ENCODE data around the gene GDA. TPM values are rescaled to one million over a fixed set of nuclear protein-coding genes. Genes with fewer than 3 reads are reported as not detected.

The GDA gene
- total and polyA plus RNA-seq, 10 donors = 0.02 to 0.19 (median 0.05) TPM; not detected in 6

GRCh38 chr9:72134801-72135200, 14.4 kb upstream of the GDA start:
- H3K27ac ChIP-seq = no peak overlapping the region
- H3K36me3 ChIP-seq = no peaks in the 10 kb centered on the region
- H3K9me3 ChIP-seq = no peaks in the 10 kb centered on the region
- H3K4me1 ChIP-seq = no peaks in the 10 kb centered on the region
- WGBS, 5 donors = 88 to 97% (median 90%) methylated on average over 1 of the region's 1 CpG
- intact Hi-C loops (cut with DNase I; ENCODE audit: low total_unique reads) = no loop called here
- DNase-seq = no peak
- peaks cover 0 to 8% (median 0%) of the 10 kb centered on the region in 7 donors for H3K27me3 ChIP-seq (replicated peaks in 1 of 7)
- H3K4me3 ChIP-seq = no peak overlapping the region
- TF ChIP-seq POLR2AphosphoS5 (IDR thresholded peaks at IDR 0.05) = no peak
- TF ChIP-seq CTCF (IDR thresholded peaks at IDR 0.05 in 8 of 11, conservative IDR thresholded peaks at IDR 0.05 in 3 of 11) = no peak
- TF ChIP-seq POLR2A (IDR thresholded peaks at IDR 0.05) = no peak

- no peaks in the 10 kb centered on the region for H3K4me1 ChIP-seq
- no peaks in the 10 kb centered on the region for H3K9me3 ChIP-seq
- no peak for DNase-seq
- no peak for TF ChIP-seq POLR2A (IDR thresholded peaks at IDR 0.05)
- TF ChIP-seq POLR2AphosphoS5 (IDR thresholded peaks at IDR 0.05) = no peak
- no peak for TF ChIP-seq CTCF (IDR thresholded peaks at IDR 0.05 in 8 of 11, conservative IDR thresholded peaks at IDR 0.05 in 3 of 11)
- H3K27ac ChIP-seq = no peak overlapping the region
- intact Hi-C loops (cut with DNase I; ENCODE audit: low total_unique reads) = no loop called here
- H3K36me3 ChIP-seq = no peaks in the 10 kb centered on the region
- no peak overlapping the region for H3K4me3 ChIP-seq
- WGBS, 5 donors = 81 to 86% (median 84%) methylated on average over 6 of the region's 6 CpGs
- H3K27me3 ChIP-seq (replicated peaks in 1 of 7) = no peaks in the 10 kb centered on the region
Measured at GRCh38 chr9:72137697-72138365, 11.4 kb upstream of the GDA start.

GRCh38 chr9:72139226-72139625, 10.0 kb upstream of the GDA start:
- TF ChIP-seq POLR2A (IDR thresholded peaks at IDR 0.05) (no peak), CTCF (IDR thresholded peaks at IDR 0.05 in 8 of 11, conservative IDR thresholded peaks at IDR 0.05 in 3 of 11) (no peak), POLR2AphosphoS5 (IDR thresholded peaks at IDR 0.05) (no peak)
- WGBS, 5 donors = 80 to 85% (median 83%) methylated on average over 2 of the region's 2 CpGs
- no peak for DNase-seq
- no peak overlapping the region for H3K4me3 ChIP-seq
- no peaks in the 10 kb centered on the region for H3K4me1 ChIP-seq
- H3K27me3 ChIP-seq (replicated peaks in 1 of 7) = peaks cover 0 to 5% (median 0%) of the 10 kb centered on the region in 7 donors
- intact Hi-C loops (cut with DNase I; ENCODE audit: low total_unique reads) = no loop called here
- H3K9me3 ChIP-seq = no peaks in the 10 kb centered on the region
- no peak overlapping the region for H3K27ac ChIP-seq
- no peaks in the 10 kb centered on the region for H3K36me3 ChIP-seq

- Histone ChIP-seq H3K27me3 (replicated peaks in 1 of 7) (peaks cover 0 to 5% (median 0%) of the 10 kb centered on the region in 7 donors), H3K4me1 (no peaks in the 10 kb centered on the region), H3K9me3 (no peaks in the 10 kb centered on the region), H3K36me3 (no peaks in the 10 kb centered on the region), H3K27ac (no peak overlapping the region), H3K4me3 (no peak overlapping the region)
- 80 to 89% (median 81%) methylated on average over 4 of the region's 4 CpGs for WGBS, 5 donors
- no peak for DNase-seq
- intact Hi-C loops (cut with DNase I; ENCODE audit: low total_unique reads) = no loop called here
- TF ChIP-seq CTCF (IDR thresholded peaks at IDR 0.05 in 8 of 11, conservative IDR thresholded peaks at IDR 0.05 in 3 of 11) (no peak), POLR2A (IDR thresholded peaks at IDR 0.05) (no peak), POLR2AphosphoS5 (IDR thresholded peaks at IDR 0.05) (no peak)
Measured at GRCh38 chr9:72140586-72140985, 8.7 kb upstream of the GDA start.
